Upper lobe of left lung (tissue), 6 donors: ENCODE measurements around the gene FRYL. TPM values are rescaled to one million over a fixed set of nuclear protein-coding genes. Genes with fewer than 3 reads are reported as not detected.
"Not testable (repeated sequence)": the region's sequence is repeated elsewhere in the genome, so short reads cannot be mapped to it uniquely, and the experiment has no call there.

Source experiments
- ATAC-seq, 2 donors: fragments of 200-7000 bp; cut with Tn5 transposase; one replicate each; pipeline ENCODE4 v1.9.1; 2022; ENCODE audit warnings: mild to moderate bottlenecking in 2 of 2, moderate library complexity in 2 of 2; ENCODE audit not compliant: low FRiP score in 2 of 2
- DNase-seq, 2 donors: peaks; one replicate each; pipeline ENCODE4 v3.0.0-alpha.2; 2019 to 2020
- H3K27ac ChIP-seq, 4 donors: fragments of 200-600 bp; sonication (generic); one replicate each; pipeline ENCODE4 v1.5.1; 2016 to 2019
- H3K27me3 ChIP-seq, 4 donors: fragments of 200-600 bp; sonication (generic); one replicate each; pipeline ENCODE4 v1.5.1; 2017 to 2019
- H3K36me3 ChIP-seq, 4 donors: fragments of 200-600 bp; sonication (generic); one replicate each; pipeline ENCODE4 v1.5.1; 2016 to 2019
- H3K4me1 ChIP-seq, 4 donors: fragments of 200-600 bp; sonication (generic); one replicate each; pipeline ENCODE4 v1.5.1; 2018 to 2019
- H3K4me3 ChIP-seq, 4 donors: fragments of 200-600 bp; sonication (generic); one replicate each; pipeline ENCODE4 v1.5.1; 2017 to 2019; ENCODE audit warnings: mild to moderate bottlenecking in 2 of 4, moderate library complexity in 1 of 4
- H3K9me3 ChIP-seq, 4 donors: fragments of 200-600 bp; sonication (generic); one replicate each; pipeline ENCODE4 v1.5.1; 2018 to 2019
- CTCF ChIP-seq, 6 experiments: fragments of 450-650 bp in 4 of 6; fragments of 200-600 bp in 2 of 6; sonication (generic) in 2 of 6; IDR thresholded peaks; one replicate each; pipeline ENCODE4 v1.5.1; 2016 to 2019; ENCODE audit warnings: antibody characterized with exemption in 6 of 6
- EP300 ChIP-seq, 4 donors: sonication (generic); formaldehyde crosslinking; IDR thresholded peaks; one replicate each; pipeline ENCODE4 v1.5.1; 2017; ENCODE audit warnings: antibody characterized with exemption in 4 of 4, control low read depth in 2 of 4
- POLR2A ChIP-seq, 4 donors: fragments of 450-650 bp; IDR thresholded peaks; one replicate each; pipeline ENCODE4 v1.5.1; 2016 to 2017; ENCODE audit warnings: antibody characterized with exemption in 4 of 4, mild to moderate bottlenecking in 2 of 4
- POLR2AphosphoS5 ChIP-seq, 2 donors: sonication (generic); formaldehyde crosslinking; IDR thresholded peaks; one replicate each; pipeline ENCODE4 v1.5.1; 2017; ENCODE audit warnings: antibody characterized with exemption in 2 of 2
- WGBS, 2 donors: methylation state at CpG; one replicate each; pipeline ENCODE4 v1.1.5; 2017 to 2018; 5-methylcytosine and 5-hydroxymethylcytosine counted together
- total RNA-seq, 6 donors: library from RNA; depleted of rRNA in 4 of 6; stranded (reverse); fragments of >200 nt in 4 of 6; gene quantifications; one replicate each; pipeline versions ENCODE4 v1.1.0 to v1.2.1, GENCODE V29; 2016 to 2021
- donor health status: DM: no; HTN: no; CAD: no; lungs with moderate emphysema.
- donor health status: DM: no; HTN: yes; CAD: no; lungs with severe emphysema.

FRYL gene
- total RNA-seq, 6 donors from 2014 or later, result 48.6 to 96.9 (median 69.2) TPM

- TF ChIP-seq EP300 (IDR thresholded peaks at IDR 0.05) (no peak), CTCF (IDR thresholded peaks at IDR 0.05) (no peak), POLR2AphosphoS5 (IDR thresholded peaks at IDR 0.05) (peak; percentile 28 to 39), POLR2A (IDR thresholded peaks at IDR 0.05) (no peak)
- 46% methylated on average over 5 of the region's 5 CpGs for WGBS, 2 donors
- peak; percentile 51 to 81 for ATAC-seq
- peaks cover 11 to 29% (median 28%) of the 10 kb centered on the region in 4 donors for H3K4me1 ChIP-seq
- H3K4me3 ChIP-seq, result no peak overlapping the region
- peak in 1 of 2 donors; percentile 57 for DNase-seq
- no peaks in the 10 kb centered on the region for H3K27me3 ChIP-seq
- no peaks in the 10 kb centered on the region for H3K9me3 ChIP-seq
- no peak overlapping the region for H3K27ac ChIP-seq
- no peaks in the 10 kb centered on the region for H3K36me3 ChIP-seq
Measured at GRCh38 chr4:48698029-48698971, 81.8 kb downstream of the FRYL start.

- H3K4me1 ChIP-seq, result peaks cover 11 to 33% (median 26%) of the 10 kb centered on the region in 4 donors
- not testable (repeated sequence) for H3K4me3 ChIP-seq, H3K27me3 ChIP-seq, DNase-seq, H3K27ac ChIP-seq, H3K36me3 ChIP-seq, H3K9me3 ChIP-seq, ATAC-seq
- WGBS, 2 donors, result 94 to 96% methylated on average over 6 of the region's 6 CpGs
Measured at GRCh38 chr4:48697516-48697915, 82.6 kb downstream of the FRYL start.

- Histone ChIP-seq H3K4me3 (no peak overlapping the region), H3K27me3 (no peaks in the 10 kb centered on the region), H3K9me3 (no peaks in the 10 kb centered on the region), H3K4me1 (peaks cover 11 to 32% (median 23%) of the 10 kb centered on the region in 4 donors), H3K36me3 (no peaks in the 10 kb centered on the region), H3K27ac (no peak overlapping the region)
- 64 to 76% methylated on average over 2 of the region's 2 CpGs for WGBS, 2 donors
- TF ChIP-seq POLR2AphosphoS5 (IDR thresholded peaks at IDR 0.05), result no peak
- TF ChIP-seq EP300 (IDR thresholded peaks at IDR 0.05), result no peak
- TF ChIP-seq CTCF (IDR thresholded peaks at IDR 0.05), result no peak
- no peak for TF ChIP-seq POLR2A (IDR thresholded peaks at IDR 0.05)
- ATAC-seq (no peak), DNase-seq (no peak)
Measured at GRCh38 chr4:48694824-48695223, 85.3 kb downstream of the FRYL start.

GRCh38 chr4:48693856-48694574, 86.1 kb downstream of the FRYL start:
- DNase-seq (no peak), ATAC-seq (no peak)
- Histone ChIP-seq H3K27ac (no peak overlapping the region), H3K27me3 (no peaks in the 10 kb centered on the region), H3K4me3 (no peak overlapping the region), H3K36me3 (no peaks in the 10 kb centered on the region), H3K4me1 (peaks cover 11 to 24% (median 17%) of the 10 kb centered on the region in 4 donors), H3K9me3 (no peaks in the 10 kb centered on the region)
- 90 to 92% methylated on average over 8 of the region's 8 CpGs for WGBS, 2 donors
- TF ChIP-seq CTCF (IDR thresholded peaks at IDR 0.05) (no peak), POLR2A (IDR thresholded peaks at IDR 0.05) (no peak), POLR2AphosphoS5 (IDR thresholded peaks at IDR 0.05) (no peak), EP300 (IDR thresholded peaks at IDR 0.05) (no peak)

GRCh38 chr4:48692897-48693296, 87.2 kb downstream of the FRYL start:
- TF ChIP-seq CTCF (IDR thresholded peaks at IDR 0.05) (no peak), POLR2A (IDR thresholded peaks at IDR 0.05) (no peak), EP300 (IDR thresholded peaks at IDR 0.05) (no peak), POLR2AphosphoS5 (IDR thresholded peaks at IDR 0.05) (no peak)

More at GRCh38 chr4:48692897-48693296, 87.2 kb downstream of the FRYL start:
- Histone ChIP-seq H3K9me3 (no peaks in the 10 kb centered on the region), H3K4me3 (no peak overlapping the region), H3K36me3 (no peaks in the 10 kb centered on the region), H3K4me1 (peaks cover 2 to 15% (median 7%) of the 10 kb centered on the region in 4 donors), H3K27ac (no peak overlapping the region), H3K27me3 (no peaks in the 10 kb centered on the region)
- 88 to 93% methylated on average over 2 of the region's 2 CpGs for WGBS, 2 donors
- no peak for DNase-seq
- no peak for ATAC-seq
